Activated CD4-positive, alpha-beta T cell treated with anti-CD3 and anti-CD28 coated beads, Interleukin-2, amount 50 U/mL, for 4 hours (primary cell): ENCODE data around the gene SNAP25.

Experiments used
- DNase-seq, 2 experiments: peaks; one replicate each; pipeline ENCODE4 v3.0.0-alpha.2; 2020

Gene SNAP25

GRCh38 chr20:10218536-10219451 is at the start of gene SNAP25:
TSS of gene SNAP25 (plus strand) at chr20:10218830. CDS start at chr20:10275492, 56,662 bp downstream.
- DNase-seq: peak; percentile 2 to 4

GRCh38 chr20:10169752-10170151 is 48.9 kb upstream of the SNAP25 start:
- no peak for DNase-seq

DNA sequence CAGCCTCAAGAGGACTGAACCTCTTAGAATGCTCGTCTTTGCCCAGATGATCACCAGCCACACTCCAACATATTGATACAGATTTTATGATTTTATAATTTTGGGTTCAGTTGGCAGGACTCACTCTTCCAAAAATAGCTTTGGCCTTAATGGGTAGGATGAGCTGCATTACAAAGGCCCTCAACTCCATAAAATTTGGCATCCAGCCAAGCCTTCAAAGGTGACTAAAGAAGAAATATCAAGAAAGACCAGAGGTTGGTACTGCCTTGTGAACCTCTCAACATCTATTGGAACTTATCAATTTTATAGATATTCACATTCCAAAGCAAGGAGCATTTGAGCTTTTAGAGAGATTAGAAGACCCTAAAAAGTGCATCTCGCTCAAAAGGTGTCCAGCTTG is 48.4 kb upstream of the SNAP25 start:
- no peak for DNase-seq

DNA sequence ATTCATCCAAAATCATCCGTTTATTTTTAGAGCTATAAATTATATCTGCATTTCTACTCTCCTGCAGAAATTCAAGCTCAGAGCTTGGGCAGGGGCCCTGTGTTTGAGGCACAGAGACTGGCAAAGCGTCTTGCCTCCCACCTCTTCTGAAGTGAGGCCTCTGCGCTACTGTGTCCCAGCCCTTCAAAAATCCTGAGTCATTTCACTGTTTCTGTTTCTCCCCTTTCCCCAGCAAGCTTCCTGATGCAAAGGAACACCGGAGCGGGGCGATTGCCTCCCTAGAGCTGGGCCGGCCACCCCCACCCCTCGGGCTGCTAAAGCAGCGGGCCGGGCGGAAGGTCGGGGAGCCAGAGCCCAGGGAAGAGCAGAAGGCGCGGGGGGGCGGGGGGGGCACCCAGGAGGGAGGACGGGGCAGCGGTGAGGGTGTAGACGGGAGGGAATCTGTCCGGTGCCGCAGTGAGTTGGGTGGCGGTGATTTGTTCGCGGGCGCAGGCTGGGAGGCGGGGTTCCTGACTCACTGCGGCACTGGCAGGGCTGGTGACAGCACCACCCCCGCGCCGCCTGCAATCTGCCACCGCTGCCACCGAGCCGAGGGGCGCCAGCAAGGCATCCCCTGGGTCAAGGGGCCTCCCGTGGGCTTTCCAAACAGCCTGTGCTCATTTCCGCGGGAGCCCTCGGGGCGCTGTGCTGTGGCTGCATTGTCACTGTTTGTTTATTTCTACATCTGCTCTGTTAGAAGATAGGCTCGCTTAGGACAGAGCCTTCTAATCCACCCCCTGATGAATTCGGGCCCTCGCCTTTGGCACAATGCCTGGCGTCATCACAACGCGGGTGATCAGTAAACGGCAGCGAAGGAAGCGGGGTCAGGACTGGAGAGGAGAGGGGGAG is 46.5 kb upstream of the SNAP25 start:
- DNase-seq: peak in 1 of 2 experiments; percentile 1

DNA sequence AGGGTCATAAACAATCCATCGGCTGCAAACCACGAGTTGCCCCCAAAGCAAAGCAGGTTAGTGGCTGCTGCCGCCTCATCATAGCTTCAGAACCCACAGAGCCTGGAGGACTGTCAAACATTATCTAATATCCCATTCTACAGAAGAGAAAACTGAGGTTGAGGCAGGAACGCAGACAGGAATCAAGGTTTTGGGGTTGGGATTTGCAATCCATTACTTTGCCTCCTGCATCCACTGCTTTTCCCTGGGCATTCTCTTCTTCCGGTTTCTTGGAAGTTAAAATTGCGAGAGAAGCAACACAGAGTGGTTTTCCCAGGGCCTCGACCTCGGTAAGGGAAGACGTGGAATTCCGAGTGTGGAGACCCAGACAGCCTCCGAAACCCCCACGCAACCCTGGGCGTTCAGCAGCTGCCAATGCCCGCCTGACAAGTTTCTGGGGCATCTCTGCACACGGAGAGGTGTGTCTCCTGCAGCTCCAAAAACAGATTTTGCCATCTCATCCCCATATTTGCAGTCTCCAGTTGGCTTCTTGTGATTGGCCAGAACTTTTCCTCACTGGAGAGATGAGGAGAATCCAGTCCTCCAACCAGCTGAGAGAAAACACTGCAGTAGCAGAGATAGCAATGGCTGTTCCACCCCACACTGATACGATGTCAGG is 45.5 kb upstream of the SNAP25 start:
- DNase-seq: no peak

GRCh38 chr20:10174400-10174799 is 44.2 kb upstream of the SNAP25 start:
- DNase-seq: no peak

DNA sequence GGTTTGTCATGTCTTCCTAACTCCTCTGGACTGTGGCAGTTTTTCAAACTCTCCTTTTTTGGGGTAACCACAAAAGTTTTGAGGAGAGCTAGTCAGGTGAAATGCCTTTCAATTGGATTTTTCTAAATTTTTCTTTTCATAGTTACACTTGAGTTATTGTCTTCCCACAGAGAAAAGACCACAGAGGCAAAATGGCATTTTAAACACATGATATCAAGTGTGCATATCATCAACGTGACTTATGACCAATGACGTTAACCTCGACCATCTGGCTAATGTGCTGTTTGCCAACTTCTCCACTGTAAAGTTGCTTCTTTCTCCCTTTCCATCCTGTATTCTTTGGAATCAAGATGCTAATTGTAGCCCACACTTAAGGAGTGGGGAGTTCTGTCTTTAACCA is 41.3 kb upstream of the SNAP25 start:
- no peak for DNase-seq

DNA sequence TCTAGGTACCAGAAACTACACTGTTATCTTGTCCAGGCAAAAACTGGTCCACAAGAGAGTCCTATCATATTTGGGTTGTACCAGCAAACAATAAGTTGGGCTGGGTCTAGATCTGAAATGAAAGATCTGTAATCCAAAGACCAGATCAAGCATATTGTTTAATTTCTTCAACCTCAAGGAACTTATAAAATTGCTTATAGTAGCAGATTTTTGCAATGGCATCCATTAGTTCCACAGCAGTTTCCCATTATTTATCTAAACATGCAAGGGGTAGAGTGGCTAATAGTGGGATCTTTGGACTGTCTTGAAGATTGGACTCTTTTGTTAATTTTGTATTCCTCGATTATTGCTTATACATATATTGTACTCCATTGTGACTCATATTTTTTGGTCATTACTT is 40.5 kb upstream of the SNAP25 start:
- DNase-seq: no peak

DNA sequence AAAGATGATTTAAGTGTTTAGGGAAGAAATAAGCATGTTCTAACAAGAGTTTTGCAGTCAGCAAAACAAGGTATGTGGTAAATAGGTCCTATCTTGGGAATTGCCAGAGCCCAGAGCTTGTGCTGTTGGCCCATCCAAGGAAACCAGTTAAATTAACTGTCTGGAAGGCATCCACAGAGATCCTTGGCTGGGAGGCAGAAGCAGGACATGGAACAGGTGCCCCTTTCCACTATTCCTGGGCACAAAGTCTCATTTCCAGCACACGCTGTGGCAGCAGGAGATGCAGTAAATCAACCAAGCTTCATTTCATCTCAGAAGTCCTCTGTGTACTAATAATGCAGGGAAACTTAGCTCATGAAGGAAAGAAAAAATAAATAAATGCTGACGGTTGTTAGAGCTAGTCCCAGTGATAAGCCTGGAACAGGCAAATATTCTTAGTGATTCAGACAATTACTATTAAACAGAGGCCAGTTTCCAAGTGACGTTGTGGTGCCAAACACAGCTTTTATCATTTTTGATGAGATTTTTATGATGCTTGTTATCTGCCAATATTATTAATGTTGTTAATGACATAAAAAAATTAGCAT is 39.8 kb upstream of the SNAP25 start:
- DNase-seq: no peak

GRCh38 chr20:10179574-10180298 is 38.9 kb upstream of the SNAP25 start:
- no peak for DNase-seq

- no peak for DNase-seq
Measured at GRCh38 chr20:10180651-10181235, 37.9 kb upstream of the SNAP25 start.

DNA sequence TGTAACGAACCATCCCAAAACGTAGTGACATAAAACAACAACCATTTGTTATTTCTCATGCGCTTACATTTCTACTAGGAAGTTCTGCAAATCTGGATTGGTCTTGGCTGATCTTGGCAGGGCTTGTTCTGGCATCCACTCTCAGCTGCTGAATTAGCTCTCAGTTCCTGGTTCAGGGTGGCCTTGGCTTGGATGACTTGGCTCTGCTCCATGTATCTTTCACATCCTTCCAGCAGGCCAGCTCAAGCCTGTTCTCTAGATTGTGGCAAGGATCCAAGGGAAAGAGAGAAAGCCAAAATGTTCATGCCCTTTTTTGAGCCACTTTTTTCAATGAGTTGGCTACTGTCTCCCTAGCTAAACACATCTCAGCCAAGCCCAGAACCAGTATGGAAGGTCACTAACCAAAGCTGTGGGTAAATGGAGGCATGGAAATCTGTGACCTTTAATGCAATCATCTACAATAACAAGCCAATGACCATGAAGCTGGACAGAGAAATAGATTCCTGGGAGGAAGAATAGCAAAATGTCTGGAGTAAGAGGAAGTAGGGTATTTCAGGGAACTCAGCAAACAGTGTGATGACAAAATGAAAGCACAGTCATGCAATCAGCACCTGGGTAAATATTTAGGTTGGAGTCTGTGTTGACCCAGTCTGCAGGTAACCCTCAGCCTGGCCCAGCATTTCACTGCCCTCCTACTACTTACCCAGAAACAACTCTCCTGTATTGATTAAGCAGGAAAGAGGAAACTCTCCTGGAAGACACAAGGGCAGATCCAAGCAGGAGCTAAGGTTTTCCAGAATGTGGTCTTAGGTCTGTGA is 32.7 kb upstream of the SNAP25 start:
- DNase-seq: no peak

DNA sequence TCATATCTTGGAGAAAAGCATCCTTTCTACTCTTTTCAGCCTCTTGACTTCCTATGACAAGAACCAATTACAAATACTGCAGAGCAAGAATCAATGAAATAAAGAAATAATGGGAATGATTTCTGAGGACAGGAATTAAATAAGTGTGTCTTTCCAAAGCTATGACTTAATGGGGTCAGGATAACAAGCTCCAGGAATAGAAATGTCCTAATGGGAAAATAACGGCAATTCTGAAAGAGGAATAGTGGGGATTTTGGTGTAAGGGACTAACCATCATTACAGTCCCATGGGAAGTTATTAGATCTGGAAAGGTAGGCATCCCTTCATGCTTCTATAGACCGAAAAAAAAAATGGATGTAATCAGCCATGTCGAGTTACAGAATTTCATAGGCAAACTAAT is 28.2 kb upstream of the SNAP25 start:
- no peak for DNase-seq

- no peak for DNase-seq
Measured at GRCh38 chr20:10192171-10192570, 26.5 kb upstream of the SNAP25 start.

DNA sequence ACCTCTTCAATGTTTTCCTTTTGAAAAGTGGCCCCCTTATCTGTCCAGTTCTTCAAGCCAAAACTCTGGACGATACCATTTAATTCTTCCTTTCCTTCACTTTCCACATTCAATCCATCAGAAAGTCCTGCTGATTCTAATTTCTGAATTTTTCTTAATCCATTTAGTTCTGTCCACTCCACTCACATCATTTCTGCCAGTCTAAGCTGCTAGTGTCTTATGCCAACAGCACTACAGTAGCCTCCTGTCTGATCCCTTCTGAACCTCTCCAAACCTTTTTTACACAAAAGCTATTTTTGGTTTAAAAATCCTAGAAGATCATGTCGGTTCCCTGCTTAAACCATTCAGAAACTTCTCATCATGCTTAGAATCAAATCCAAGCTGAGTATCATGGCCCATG is 24.5 kb upstream of the SNAP25 start:
- no peak for DNase-seq

DNA sequence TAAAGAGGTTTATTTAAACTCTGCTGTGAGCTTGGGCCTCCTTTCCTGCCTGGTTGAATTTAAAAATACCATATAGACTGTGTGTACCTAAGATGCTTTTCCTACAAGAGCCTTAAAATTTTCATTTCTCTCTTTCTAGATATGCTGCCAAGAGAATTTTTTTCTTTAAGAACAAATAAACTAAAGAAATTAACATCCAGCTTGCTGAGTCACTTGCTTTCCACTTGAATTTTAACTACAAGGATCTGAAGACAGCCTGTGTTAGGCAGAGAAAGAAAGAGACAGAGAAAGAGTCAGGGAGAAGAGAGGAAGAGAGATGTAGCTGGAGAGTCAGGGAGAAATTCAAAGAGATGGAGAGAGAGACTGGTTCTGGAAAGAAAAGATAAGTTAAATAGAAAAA is 18.3 kb upstream of the SNAP25 start:
- DNase-seq: no peak

DNA sequence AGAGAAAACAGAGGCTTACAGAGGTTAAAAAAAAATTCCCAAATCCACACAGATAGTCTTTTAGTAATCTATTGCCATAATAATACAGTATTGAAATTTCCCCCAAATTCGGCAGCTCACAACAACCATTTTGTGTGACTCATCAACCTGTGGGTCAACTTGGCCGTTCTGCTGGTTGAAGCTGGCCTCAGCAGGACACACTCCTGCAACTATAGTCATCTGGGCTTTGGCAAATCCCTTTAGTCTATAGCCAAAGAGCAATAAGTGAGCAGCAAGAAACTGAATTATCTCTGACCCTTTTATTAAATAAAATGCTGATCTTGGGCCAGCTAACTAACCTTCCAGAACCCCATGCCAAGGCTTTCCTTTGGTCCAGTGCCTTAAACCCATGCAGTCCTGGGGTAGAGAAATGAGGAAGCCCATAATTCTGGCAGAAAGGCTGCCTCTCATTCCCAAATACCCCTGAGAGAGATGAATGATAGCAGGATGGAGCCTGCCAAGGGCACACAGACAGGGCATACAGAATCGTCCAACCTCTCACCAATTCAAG is 17.2 kb upstream of the SNAP25 start:
- no peak for DNase-seq

DNA sequence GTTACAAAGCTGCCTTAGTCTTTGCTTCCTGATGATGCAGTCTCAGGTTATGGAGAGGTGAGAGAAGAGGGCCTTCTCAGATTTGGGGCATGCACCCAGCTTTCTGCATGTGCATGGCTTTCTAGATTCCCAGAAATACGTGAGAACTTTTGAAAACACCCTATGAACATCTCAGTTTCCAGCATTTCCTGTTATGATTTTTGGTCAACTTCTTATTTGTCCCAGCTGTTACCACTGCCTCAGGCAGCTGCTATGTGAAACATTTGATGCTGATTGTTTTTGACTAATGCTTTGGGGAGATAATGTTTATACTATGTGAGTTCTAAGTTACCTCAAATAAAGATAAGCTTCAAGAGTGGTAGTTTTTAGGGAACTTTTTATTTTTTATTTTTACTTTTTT is 9.5 kb upstream of the SNAP25 start:
- DNase-seq: no peak

GRCh38 chr20:10213526-10213925 is 5.1 kb upstream of the SNAP25 start:
- DNase-seq: no peak

DNA sequence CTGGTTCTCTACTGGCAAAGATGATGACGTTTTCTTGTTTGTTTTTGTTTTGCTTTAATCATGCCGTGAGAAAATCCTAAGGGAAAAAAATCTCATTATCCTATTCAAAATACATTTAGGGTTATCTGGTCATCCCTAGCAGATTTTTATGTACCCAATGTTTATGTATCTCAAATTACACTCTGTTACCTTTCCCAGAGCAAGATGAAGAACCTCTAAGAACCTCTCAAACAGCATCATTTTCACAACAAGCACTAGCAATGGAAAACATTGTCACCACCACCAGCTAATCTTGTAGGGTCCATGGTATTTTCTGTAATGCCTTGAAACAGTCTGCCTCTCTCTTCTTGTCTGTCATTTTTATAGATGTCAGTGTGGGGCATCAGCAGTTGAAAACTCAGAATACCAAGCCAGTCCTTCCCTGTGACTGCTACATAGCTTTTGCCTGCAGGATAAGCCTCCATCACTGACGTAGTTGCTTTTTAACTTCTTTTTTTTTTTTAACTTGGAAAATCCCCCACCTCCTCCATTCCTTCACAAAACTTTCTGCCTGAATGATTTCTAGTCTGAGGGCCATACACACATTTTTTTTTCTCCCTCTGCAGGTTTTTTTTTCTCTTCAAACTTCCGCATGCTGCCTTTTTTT is 2.4 kb upstream of the SNAP25 start:
- DNase-seq: no peak
